Esophagus squamous epithelium (tissue), 4 donors: Measurements from ENCODE around the gene RGS3.

Experiments used
- CTCF ChIP-seq, 6 experiments: fragments of 450-650 bp in 4 of 6; fragments of 200-600 bp in 2 of 6; sonication (generic) in 2 of 6; IDR thresholded peaks; one replicate each; pipeline ENCODE4 v1.5.1; 2016 to 2019; ENCODE audit warnings: antibody characterized with exemption in 6 of 6, mild to moderate bottlenecking in 4 of 6, moderate library complexity in 4 of 6
- POLR2A ChIP-seq, 4 donors: fragments of 450-650 bp; IDR thresholded peaks; one replicate each; pipeline ENCODE4 v1.6.1; 2017; ENCODE audit warnings: antibody characterized with exemption in 4 of 4, mild to moderate bottlenecking in 4 of 4, moderate library complexity in 3 of 4

- TF ChIP-seq POLR2A (IDR thresholded peaks at IDR 0.05) (no peak), CTCF (IDR thresholded peaks at IDR 0.05) (no peak)
Observed at GRCh38 chr9:113619491-113620376, 156.2 kb downstream of the RGS3 start.
